K562 (cell line): ENCODE data around the gene ZC3H15. TPM values are rescaled to one million over a fixed set of nuclear protein-coding genes. Genes with fewer than 3 reads are reported as not detected.
"Not testable (repeated sequence)": the region's sequence is repeated elsewhere in the genome, so short reads cannot be mapped to it uniquely, and the experiment has no call there.

Experiments used
- ATAC-seq: fragments of 200-7000 bp; cut with Tn5 transposase; 3 replicates; pipeline ENCODE4 v1.9.1; 2020; ENCODE audit warnings: moderate library complexity
- BruUV-seq: library from RNA; stranded (reverse); fragments of 400-500 nt; replicated peaks from 2 replicates; lab custom pipeline; 2021; lab: Mats Ljungman, UMichigan
- CTCF ChIA-PET: fragments of 300-600 bp; formaldehyde crosslinking; extraction: SDS; loops from one replicate; lab custom pipeline; 2021; ENCODE audit warnings: low intra/inter-chr PET ratio; lab: Yijun Ruan, JAX
- POLR2A ChIA-PET: fragments of 300-600, 350-650 bp; sonication (Branson Sonifier 250); formaldehyde crosslinking; extraction: SDS; loops from one replicate; lab custom pipeline; 2021; ENCODE audit warnings: antibody characterized with exemption, inconsistent platforms; lab: Yijun Ruan, JAX
- DNase-seq, 4 experiments: peaks; one replicate each; pipeline versions ENCODE4 v3.0.0 to v3.0.0-alpha.2; 2011 to 2018; ENCODE audit warnings: low spot score in 3 of 4, mixed read lengths in 3 of 4; ENCODE audit errors: extremely low read depth in 1 of 4
- FAIRE-seq: peaks from 2 replicates; lab custom pipeline; 2011; peaks lifted over from hg19 to GRCh38; lab: Jason Lieb, UNC
- H2AFZ ChIP-seq: 2 replicates; pipeline ENCODE4 v1.6.0; 2011; ENCODE audit warnings: low read depth, low read length, control low read depth, inconsistent platforms
- H3K27ac ChIP-seq: fragments of 200-600 bp; 3 replicates; pipeline ENCODE4 v1.8.0; 2011; ENCODE audit warnings: low read depth, mild to moderate bottlenecking, control low read depth, inconsistent platforms, low read length, moderate library complexity, mixed read lengths; ENCODE audit errors: extremely low read depth
- H3K27me3 ChIP-seq, 2 experiments: fragments of 300-600 bp in 1 of 2; 2 replicates in 1 of 2; 3 replicates in 1 of 2; pipeline versions ENCODE4 v1.6.0 to v1.8.0; 2011; ENCODE audit warnings: inconsistent platforms in 2 of 2, low read length in 2 of 2, mild to moderate bottlenecking in 1 of 2, mixed read lengths in 1 of 2, moderate library complexity in 1 of 2; ENCODE audit not compliant: control insufficient read depth in 2 of 2, insufficient read depth in 2 of 2
- H3K36me3 ChIP-seq: fragments of 300-600 bp; 3 replicates; pipeline ENCODE4 v1.8.0; 2011; ENCODE audit warnings: mild to moderate bottlenecking, low read length, inconsistent platforms; ENCODE audit not compliant: control insufficient read depth, insufficient read depth
- H3K4me1 ChIP-seq, 2 experiments: fragments of 200-600 bp in 1 of 2; replicated peaks in 1 of 2; 2 replicates in 1 of 2; 3 replicates in 1 of 2; pipeline versions ENCODE4 v1.5.1 to v1.8.0; 2011; ENCODE audit warnings: inconsistent platforms in 2 of 2, low read length in 2 of 2, mild to moderate bottlenecking in 1 of 2, mixed read lengths in 1 of 2, moderate library complexity in 1 of 2; ENCODE audit not compliant: control insufficient read depth in 2 of 2, insufficient read depth in 2 of 2
- H3K4me2 ChIP-seq: 2 replicates; pipeline ENCODE4 v1.6.1; 2011; ENCODE audit warnings: low read length, control low read depth, inconsistent platforms, mixed read lengths; ENCODE audit not compliant: insufficient read depth
- H3K4me3 ChIP-seq: fragments of 200-600 bp; sonication (generic), shearing (Covaris generic); 2 replicates; pipeline ENCODE4 v1.5.1; 2016; ENCODE audit warnings: control low read depth, inconsistent platforms
- H3K79me2 ChIP-seq: fragments of 200-600 bp; 3 replicates; pipeline ENCODE4 v1.8.0; 2011; ENCODE audit warnings: low read length, inconsistent platforms; ENCODE audit not compliant: control insufficient read depth, insufficient read depth
- H3K9ac ChIP-seq, 2 experiments: 2 replicates each; pipeline versions ENCODE4 v1.6.0 to v1.6.1; 2011; ENCODE audit warnings: low read depth in 2 of 2, low read length in 2 of 2, control low read depth in 1 of 2, inconsistent platforms in 1 of 2, mild to moderate bottlenecking in 1 of 2, mixed read lengths in 1 of 2; ENCODE audit not compliant: insufficient read depth in 1 of 2
- H3K9me1 ChIP-seq: one replicate; pipeline ENCODE4 v1.6.0; 2011; ENCODE audit warnings: inconsistent platforms, mild to moderate bottlenecking, low read length, moderate library complexity; ENCODE audit not compliant: control insufficient read depth, insufficient read depth
- H3K9me3 ChIP-seq: replicated peaks from 2 replicates; pipeline ENCODE4 v1.5.1; 2011; ENCODE audit warnings: low read depth, low read length, inconsistent platforms; ENCODE audit not compliant: control insufficient read depth, insufficient read depth
- H4K20me1 ChIP-seq: replicated peaks from 2 replicates; pipeline ENCODE4 v1.6.1; 2011; ENCODE audit warnings: low read length, inconsistent platforms, mixed read lengths; ENCODE audit not compliant: control insufficient read depth, insufficient read depth
- C11orf30 ChIP-seq: fragments of 450-650 bp; IDR thresholded peaks from 2 replicates; pipeline ENCODE4 v1.6.1; 2016; ENCODE audit warnings: low read depth, mild to moderate bottlenecking
- E4F1 ChIP-seq: fragments of 250-450 bp; sonication (Bioruptor Pico); IDR thresholded peaks from 2 replicates; pipeline ENCODE4 v1.5.0; 2021; ENCODE audit warnings: mild to moderate bottlenecking, borderline replicate concordance
- MAFF ChIP-seq: IDR thresholded peaks from 2 replicates; pipeline ENCODE4 v1.6.1; 2012; ENCODE audit warnings: low read length, improper control_type of control experiment
- MAFG ChIP-seq: fragments of 450-650 bp; conservative IDR thresholded peaks from 2 replicates; pipeline ENCODE4 v1.6.1; 2016; ENCODE audit warnings: missing genetic modification characterization, missing compliant biosample characterization
- MAFK ChIP-seq: IDR thresholded peaks from 2 replicates; pipeline ENCODE4 v1.6.1; 2011; ENCODE audit warnings: low read length, improper control_type of control experiment
- NFE2 ChIP-seq: IDR thresholded peaks from 2 replicates; pipeline ENCODE4 v1.6.1; 2014; ENCODE audit warnings: antibody characterized with exemption, low read depth
- RBM25 ChIP-seq: fragments of 200-400 bp; formaldehyde crosslinking; IDR thresholded peaks from 2 replicates; pipeline ENCODE4 v1.6.1; 2018; ENCODE audit warnings: low read length, low read depth, moderate library complexity; ENCODE audit not compliant: severe bottlenecking
- RBM34 ChIP-seq: fragments of 200-400 bp; formaldehyde crosslinking; IDR thresholded peaks from 2 replicates; pipeline ENCODE4 v1.6.1; 2018; ENCODE audit warnings: low read length, borderline replicate concordance; ENCODE audit not compliant: insufficient read depth
- TRIM24 ChIP-seq, 2 experiments: fragments of 450-650 bp; IDR thresholded peaks; 2 replicates each; pipeline ENCODE4 v1.6.1; 2016
- ZBTB8A ChIP-seq: fragments of 450-650 bp; IDR thresholded peaks from 2 replicates; pipeline ENCODE4 v1.6.1; 2018; ENCODE audit warnings: mild to moderate bottlenecking, moderate library complexity; ENCODE audit not compliant: partially characterized antibody
- ZNF316 ChIP-seq: fragments of 450-650 bp; IDR thresholded peaks from 2 replicates; pipeline ENCODE4 v1.6.1; 2016
- WGBS: fragments of 100-300 bp; shearing (Covaris generic); methylation state at CpG from one replicate; pipeline ENCODE4 v1.1.6; 2016; ENCODE audit warnings: low coverage, mixed read lengths; ENCODE audit not compliant: insufficient coverage; ENCODE audit errors: missing lambda C conversion rate; 5-methylcytosine and 5-hydroxymethylcytosine counted together
- in situ Hi-C: fragments of 300-500 bp; cut with MboI; formaldehyde crosslinking; loops from 4 replicates; pipeline ENCODE4 v1.15.0; 2018; ENCODE audit warnings: inconsistent platforms, mixed read lengths
- intact Hi-C: fragments of 100-400 bp; cut with micrococcal nuclease; formaldehyde crosslinking; loops from 2 replicates; pipeline ENCODE4 v1.14.2; 2022
- polyA plus RNA-seq, 8 experiments: library from polyadenylated mRNA; depleted of rRNA in 4 of 8; stranded (reverse) in 5 of 8; unstranded in 3 of 8; fragments of >200 nt; fragmentation: Nextera tagmentation in 2 of 8; fragmentation: Illumina TruSeq in 1 of 8; extraction: Ambion mirVana in 2 of 8; extraction: Trizol in 1 of 8; gene quantifications; 2 replicates each; pipeline versions ENCODE4 v1.2.1 to v1.2.3, GENCODE V29; 2011 to 2014; ENCODE audit warnings: inconsistent platforms in 1 of 8, missing spikeins in 1 of 8
- total RNA-seq, 7 experiments: library from RNA; depleted of rRNA in 6 of 7; stranded (reverse); fragments of >200 nt in 6 of 7; fragmentation: Illumina TruSeq in 2 of 7; extraction: Trizol in 2 of 7; gene quantifications; 2 replicates each; pipeline versions ENCODE4 v1.2.1 to v1.2.3, GENCODE V29; 2011 to 2021; ENCODE audit warnings: low replicate concordance in 1 of 7

The ZC3H15 gene
- total and polyA plus RNA-seq, 9 of the 15 experiments (the other 6 are each of a cell fraction or from before 2014, with no cell fraction given) = 132 to 286 (median 189) TPM

- Histone ChIP-seq H3K4me2 (no peak overlapping the region), H3K79me2 (no peaks in the 10 kb centered on the region), H3K27ac (no peak overlapping the region), H4K20me1 (no peaks in the 10 kb centered on the region), H3K9ac (no peak overlapping the region)
- no peak for ATAC-seq
- in situ Hi-C loops = no loop called here
- no TSS peak for BruUV-seq
- TF ChIP-seq ZNF316 (peak; percentile 87), RBM34 (no peak), MAFF (peak; percentile 36; the same call in 1 of the 2 replicates), RBM25 (no peak), ZBTB8A (no peak), E4F1 (CRISPR knock-in tag) (no peak), MAFG (peak; percentile 57), TRIM24 (IDR thresholded peaks at IDR 0.05) (no peak), MAFK (peak; percentile 46; the same call in 1 of the 2 replicates), NFE2 (0 out of 2 replicates have a peak, but pooled peaks have one; percentile 10), C11orf30 (peak; percentile 75)
- TF ChIP-seq, all 486 proteins: peak for 6
- FAIRE-seq (no peak), DNase-seq (no peak)
- Histone ChIP-seq H3K36me3 (peaks cover 45% of the 10 kb centered on the region; the same call in 1 of the 3 replicates), H3K27me3 (no peaks in the 10 kb centered on the region), H3K9me3 (no peaks in the 10 kb centered on the region), H3K9me1 (no peaks in the 10 kb centered on the region), H3K4me3 (no peak overlapping the region), H2AFZ (no peak overlapping the region), H3K4me1 (no peaks in the 10 kb centered on the region)
- WGBS = 84% methylated on average over 3 of the region's 3 CpGs
- intact Hi-C loops = no loop called here
- CTCF ChIA-PET = no interaction called here
- POLR2A ChIA-PET = interaction anchor here (0.7 kb wide), 1 partner anchor 12 kb away, joined by 3 read pairs; no protein-coding TSS in a partner anchor
Observed at GRCh38 chr2:186518945-186519344, 32.9 kb downstream of the ZC3H15 start.

GRCh38 chr2:186521570-186522153, 35.6 kb downstream of the ZC3H15 start:
- H4K20me1 ChIP-seq, H3K79me2 ChIP-seq, H3K4me1 ChIP-seq, FAIRE-seq, intact Hi-C loops, H3K9me3 ChIP-seq, H2AFZ ChIP-seq, BruUV-seq, H3K9ac ChIP-seq, in situ Hi-C loops, H3K4me2 ChIP-seq, DNase-seq, H3K9me1 ChIP-seq, CTCF ChIA-PET, H3K4me3 ChIP-seq, H3K27ac ChIP-seq, ATAC-seq, H3K27me3 ChIP-seq: not testable (repeated sequence)
- WGBS = 76% methylated on average over 9 of the region's 9 CpGs
- H3K36me3 ChIP-seq = peaks cover 33% of the 10 kb centered on the region; the same call in 1 of the 3 replicates
- POLR2A ChIA-PET = interaction anchor here (0.7 kb wide), 1 partner anchor 13 kb away, joined by 4 read pairs; no protein-coding TSS in a partner anchor
